Endothelial cell of umbilical vein (primary cell): ENCODE results near the gene LRSAM1.

Experiments used
- EZH2 ChIP-seq: IDR thresholded peaks from 2 replicates; pipeline ENCODE4 v1.6.1; 2012; ENCODE audit warnings: borderline replicate concordance, low read depth, mild to moderate bottlenecking, moderate library complexity, low read length, inconsistent platforms; ENCODE audit not compliant: severe bottlenecking
- FOS ChIP-seq: IDR thresholded peaks from 2 replicates; pipeline ENCODE4 v1.6.1; 2011; ENCODE audit warnings: mild to moderate bottlenecking, low read length, moderate library complexity, borderline replicate concordance; ENCODE audit not compliant: insufficient read depth
- GATA2 ChIP-seq: IDR thresholded peaks from 2 replicates; pipeline ENCODE4 v1.7.0; 2011; ENCODE audit warnings: low read depth, mild to moderate bottlenecking, moderate library complexity, mixed read lengths, low read length; ENCODE audit not compliant: insufficient read length, insufficient read depth
- POLR2A ChIP-seq: IDR thresholded peaks from 2 replicates; pipeline ENCODE4 v1.6.1; 2012; ENCODE audit warnings: low read depth, mild to moderate bottlenecking, control low read depth, low read length
- POLR2AphosphoS5 ChIP-seq: IDR thresholded peaks from 2 replicates; pipeline ENCODE4 v1.6.1; 2012; ENCODE audit warnings: low read depth, mild to moderate bottlenecking, control low read depth, low read length, moderate library complexity; ENCODE audit not compliant: insufficient read depth
- TF ChIP-seq, protein P1 (sequence below), 2 donors: IDR thresholded peaks; 1 replicate in 1 of 2; 2 replicates in 1 of 2; pipeline ENCODE4 v1.5.1; 2011; ENCODE audit warnings: low read length in 2 of 2, mild to moderate bottlenecking in 2 of 2, moderate library complexity in 2 of 2, control low read depth in 1 of 2, inconsistent platforms in 1 of 2, low read depth in 1 of 2; ENCODE audit not compliant: insufficient read depth in 1 of 2; ENCODE audit errors: extremely low read depth in 1 of 2
- TF ChIP-seq, protein P2 (sequence below): IDR thresholded peaks from 2 replicates; pipeline ENCODE4 v1.6.1; 2011; ENCODE audit not compliant: insufficient read depth, insufficient read length

GRCh38 chr9:127474592-127474991 is 23.3 kb downstream of the LRSAM1 start:
- TF ChIP-seq POLR2A: no peak
- TF ChIP-seq EZH2: no peak
- TF ChIP-seq, protein P1, sequence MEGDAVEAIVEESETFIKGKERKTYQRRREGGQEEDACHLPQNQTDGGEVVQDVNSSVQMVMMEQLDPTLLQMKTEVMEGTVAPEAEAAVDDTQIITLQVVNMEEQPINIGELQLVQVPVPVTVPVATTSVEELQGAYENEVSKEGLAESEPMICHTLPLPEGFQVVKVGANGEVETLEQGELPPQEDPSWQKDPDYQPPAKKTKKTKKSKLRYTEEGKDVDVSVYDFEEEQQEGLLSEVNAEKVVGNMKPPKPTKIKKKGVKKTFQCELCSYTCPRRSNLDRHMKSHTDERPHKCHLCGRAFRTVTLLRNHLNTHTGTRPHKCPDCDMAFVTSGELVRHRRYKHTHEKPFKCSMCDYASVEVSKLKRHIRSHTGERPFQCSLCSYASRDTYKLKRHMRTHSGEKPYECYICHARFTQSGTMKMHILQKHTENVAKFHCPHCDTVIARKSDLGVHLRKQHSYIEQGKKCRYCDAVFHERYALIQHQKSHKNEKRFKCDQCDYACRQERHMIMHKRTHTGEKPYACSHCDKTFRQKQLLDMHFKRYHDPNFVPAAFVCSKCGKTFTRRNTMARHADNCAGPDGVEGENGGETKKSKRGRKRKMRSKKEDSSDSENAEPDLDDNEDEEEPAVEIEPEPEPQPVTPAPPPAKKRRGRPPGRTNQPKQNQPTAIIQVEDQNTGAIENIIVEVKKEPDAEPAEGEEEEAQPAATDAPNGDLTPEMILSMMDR (IDR thresholded peaks at IDR 0.05; ENCODE audit: extremely low read depth in 1 of 2, insufficient read depth in 1 of 2, low read depth in 1 of 2, low read length in 2 of 2): no peak
- no peak for TF ChIP-seq POLR2AphosphoS5
- no peak for TF ChIP-seq FOS
- TF ChIP-seq, protein P2, sequence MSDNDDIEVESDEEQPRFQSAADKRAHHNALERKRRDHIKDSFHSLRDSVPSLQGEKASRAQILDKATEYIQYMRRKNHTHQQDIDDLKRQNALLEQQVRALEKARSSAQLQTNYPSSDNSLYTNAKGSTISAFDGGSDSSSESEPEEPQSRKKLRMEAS: no peak
- TF ChIP-seq GATA2: no peak
